ENCODE measurements around the gene TGM4.
"Not testable (repeated sequence)": the region's sequence is repeated elsewhere in the genome, so short reads cannot be mapped to it uniquely, and the experiment has no call there.

TGM4 gene

GRCh38 chr3:44915702-44916438, 41.5 kb downstream of the TGM4 start:
- no peak for DNase-seq (ENCODE audit: low read depth in 3 of 3)

GRCh38 chr3:44918087-44918486, 43.7 kb downstream of the TGM4 start:
- DNase-seq (ENCODE audit: low read depth in 3 of 3) = no peak

GRCh38 chr3:44918581-44918980, 44.2 kb downstream of the TGM4 start:
- no peak for DNase-seq (ENCODE audit: low read depth in 3 of 3)

GRCh38 chr3:44920081-44920480, 45.7 kb downstream of the TGM4 start:
- DNase-seq (ENCODE audit: low read depth in 3 of 3) = no peak

- no peak for DNase-seq (ENCODE audit: low read depth in 3 of 3)
Measured at GRCh38 chr3:44923632-44924456, 49.4 kb downstream of the TGM4 start.

GRCh38 chr3:44924457-44925084, 50.2 kb downstream of the TGM4 start:
- no peak for DNase-seq (ENCODE audit: low read depth in 3 of 3)

- DNase-seq (ENCODE audit: low read depth in 3 of 3) = no peak
Measured at GRCh38 chr3:44926172-44926571, 51.8 kb downstream of the TGM4 start.

GRCh38 chr3:44926921-44927320, 52.5 kb downstream of the TGM4 start:
- DNase-seq (ENCODE audit: low read depth in 3 of 3) = no peak

GRCh38 chr3:44927371-44927770, 53.0 kb downstream of the TGM4 start:
- no peak for DNase-seq (ENCODE audit: low read depth in 3 of 3)

GRCh38 chr3:44929782-44930181, 55.4 kb downstream of the TGM4 start:
- DNase-seq (ENCODE audit: low read depth in 3 of 3) = no peak

- no peak for DNase-seq (ENCODE audit: low read depth in 3 of 3)
Measured at GRCh38 chr3:44930911-44931310, 56.5 kb downstream of the TGM4 start.

- DNase-seq (ENCODE audit: low read depth in 3 of 3) = no peak
Measured at GRCh38 chr3:44931791-44932190, 57.4 kb downstream of the TGM4 start.

GRCh38 chr3:44932271-44932670, 57.9 kb downstream of the TGM4 start:
- DNase-seq (ENCODE audit: low read depth in 3 of 3) = no peak

GRCh38 chr3:44932986-44933944, 58.9 kb downstream of the TGM4 start:
- no peak for DNase-seq (ENCODE audit: low read depth in 3 of 3)

- DNase-seq (ENCODE audit: low read depth in 3 of 3) = no peak
Measured at GRCh38 chr3:44939581-44940036, 65.2 kb downstream of the TGM4 start.

- DNase-seq (ENCODE audit: low read depth in 3 of 3) = no peak
Measured at GRCh38 chr3:44942202-44942921, 68.0 kb downstream of the TGM4 start.

GRCh38 chr3:44948239-44948638, 73.8 kb downstream of the TGM4 start:
- no peak for DNase-seq (ENCODE audit: low read depth in 3 of 3)

GRCh38 chr3:44949770-44950169, 75.4 kb downstream of the TGM4 start:
- not testable (repeated sequence) for DNase-seq (ENCODE audit: low read depth in 3 of 3)

- no peak for DNase-seq (ENCODE audit: low read depth in 3 of 3)
Measured at GRCh38 chr3:44950275-44950734, 75.9 kb downstream of the TGM4 start.

- no peak for DNase-seq (ENCODE audit: low read depth in 3 of 3)
Measured at GRCh38 chr3:44952689-44953088, 78.3 kb downstream of the TGM4 start.

- no peak for DNase-seq (ENCODE audit: low read depth in 3 of 3)
Measured at GRCh38 chr3:44954304-44954703, 79.9 kb downstream of the TGM4 start.

Measured in stimulated activated CD4-positive, alpha-beta T cell treated with anti-CD3 and anti-CD28 coated beads, TNF-alpha, amount 100 ng/mL, for 48 hours (primary cell).